Measurements from ENCODE around the gene PIM2.
A peak's percentile ranks its signal among the peaks of the same experiment; 100 is the strongest.

The PIM2 gene

DNA sequence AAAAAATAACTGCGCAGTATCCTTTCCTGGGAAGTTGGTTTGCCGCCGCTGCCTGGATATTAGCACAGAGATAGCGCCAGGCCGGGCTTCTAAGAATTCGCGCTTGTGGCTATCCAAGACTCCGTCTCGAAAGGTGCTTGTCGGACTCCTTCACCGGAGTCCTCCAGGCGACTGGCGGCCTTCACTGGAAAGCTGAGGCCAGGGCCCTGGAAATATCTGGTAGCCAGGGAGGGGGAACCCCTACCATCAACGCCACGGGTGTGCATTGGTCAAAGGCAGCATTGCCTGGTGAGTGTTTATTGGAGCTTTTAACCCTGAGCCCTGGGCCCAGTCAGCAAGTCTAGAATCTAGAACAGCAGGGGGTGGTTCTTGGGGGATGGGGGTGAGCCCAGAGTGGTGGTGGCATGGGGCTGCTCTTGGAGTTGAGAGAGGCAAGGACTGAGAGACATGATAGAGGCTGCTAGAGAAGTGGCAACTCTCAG, 577 bp upstream of the PIM2 start:
- H3K4me3 ChIP-seq (ENCODE audit: low read depth, low read length): peak overlapping the region; percentile 28
- no peak for DNase-seq (ENCODE audit: low read depth)

DNA sequence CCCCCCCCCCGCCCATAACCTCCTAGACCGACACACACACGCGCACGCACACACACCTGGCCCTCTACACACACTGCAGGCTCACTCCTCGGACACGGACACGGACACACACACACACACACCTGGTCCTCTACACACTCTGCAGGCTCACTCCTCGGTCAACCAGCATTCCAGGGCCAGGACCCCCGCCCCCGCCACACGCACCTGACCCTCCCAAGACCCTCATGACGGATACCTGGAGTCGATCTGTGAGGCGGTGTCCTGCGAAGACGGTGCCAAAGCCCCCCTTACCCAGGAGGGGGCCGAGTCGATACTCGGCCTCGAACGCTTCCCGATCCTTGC, 552 bp downstream of the PIM2 start:
- TF ChIP-seq MYC (IDR thresholded peaks at IDR 0.05; ENCODE audit: low read depth, low read length): no peak
- TF ChIP-seq, protein P1, sequence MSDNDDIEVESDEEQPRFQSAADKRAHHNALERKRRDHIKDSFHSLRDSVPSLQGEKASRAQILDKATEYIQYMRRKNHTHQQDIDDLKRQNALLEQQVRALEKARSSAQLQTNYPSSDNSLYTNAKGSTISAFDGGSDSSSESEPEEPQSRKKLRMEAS (IDR thresholded peaks at IDR 0.05; ENCODE audit: low read depth, low read length): no peak
- no peak for TF ChIP-seq POLR2A (IDR thresholded peaks at IDR 0.05; ENCODE audit: extremely low read depth, insufficient read length)
- TF ChIP-seq, protein P2, sequence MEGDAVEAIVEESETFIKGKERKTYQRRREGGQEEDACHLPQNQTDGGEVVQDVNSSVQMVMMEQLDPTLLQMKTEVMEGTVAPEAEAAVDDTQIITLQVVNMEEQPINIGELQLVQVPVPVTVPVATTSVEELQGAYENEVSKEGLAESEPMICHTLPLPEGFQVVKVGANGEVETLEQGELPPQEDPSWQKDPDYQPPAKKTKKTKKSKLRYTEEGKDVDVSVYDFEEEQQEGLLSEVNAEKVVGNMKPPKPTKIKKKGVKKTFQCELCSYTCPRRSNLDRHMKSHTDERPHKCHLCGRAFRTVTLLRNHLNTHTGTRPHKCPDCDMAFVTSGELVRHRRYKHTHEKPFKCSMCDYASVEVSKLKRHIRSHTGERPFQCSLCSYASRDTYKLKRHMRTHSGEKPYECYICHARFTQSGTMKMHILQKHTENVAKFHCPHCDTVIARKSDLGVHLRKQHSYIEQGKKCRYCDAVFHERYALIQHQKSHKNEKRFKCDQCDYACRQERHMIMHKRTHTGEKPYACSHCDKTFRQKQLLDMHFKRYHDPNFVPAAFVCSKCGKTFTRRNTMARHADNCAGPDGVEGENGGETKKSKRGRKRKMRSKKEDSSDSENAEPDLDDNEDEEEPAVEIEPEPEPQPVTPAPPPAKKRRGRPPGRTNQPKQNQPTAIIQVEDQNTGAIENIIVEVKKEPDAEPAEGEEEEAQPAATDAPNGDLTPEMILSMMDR (IDR thresholded peaks at IDR 0.05; ENCODE audit: low read depth, low read length): no peak
- H3K4me3 ChIP-seq (ENCODE audit: low read depth, low read length): peak overlapping the region; percentile 86
- no peak for DNase-seq (ENCODE audit: low read depth)

More for the DNA sequence above, 577 bp upstream of the PIM2 start:
- TF ChIP-seq, protein P1 (IDR thresholded peaks at IDR 0.05; ENCODE audit: low read depth, low read length): no peak
- TF ChIP-seq, protein P2 (IDR thresholded peaks at IDR 0.05; ENCODE audit: low read depth, low read length): no peak

DNA sequence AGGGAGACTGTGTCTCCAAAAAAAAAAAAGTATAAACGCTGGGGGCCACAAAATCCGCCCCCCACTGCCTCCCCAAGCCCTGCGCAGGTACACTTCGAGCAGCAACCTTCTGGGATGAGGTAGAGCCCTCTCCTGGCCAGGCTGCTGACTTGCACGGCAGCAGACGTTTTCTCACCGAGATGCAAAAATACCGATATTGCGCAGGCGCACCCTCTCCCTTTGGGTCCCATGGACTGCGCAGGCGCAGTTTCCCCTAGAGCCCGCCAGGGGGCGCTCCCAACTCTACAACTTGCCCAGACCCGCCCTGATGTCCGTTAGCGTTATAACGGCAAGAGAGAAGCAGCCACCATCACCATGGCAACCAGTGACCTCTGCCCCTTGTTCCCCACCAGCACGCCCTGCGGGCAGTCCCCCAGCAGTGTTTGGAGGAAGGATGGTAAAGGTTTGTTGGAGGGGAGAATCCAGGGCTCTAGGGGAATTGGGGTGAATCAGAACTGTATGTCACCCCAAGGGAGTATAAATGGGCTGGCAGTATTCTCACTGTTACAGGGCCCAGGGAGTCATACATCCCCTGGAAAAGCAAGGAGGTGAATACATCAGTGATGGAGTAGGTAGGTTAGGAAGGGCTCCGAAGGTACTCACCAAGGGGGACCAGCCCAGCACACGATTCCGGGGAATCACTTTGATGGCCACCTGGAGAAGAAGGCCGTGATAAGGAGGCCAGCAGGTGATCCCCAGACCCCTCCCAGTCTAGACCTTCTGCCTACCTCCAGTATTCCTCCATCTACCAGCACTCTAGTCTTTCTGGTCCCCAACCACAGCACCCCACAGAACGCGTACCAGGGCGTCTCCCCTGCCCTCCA, 1.5 kb downstream of the PIM2 start:
- TF ChIP-seq, protein P2 (IDR thresholded peaks at IDR 0.05; ENCODE audit: low read depth, low read length): peak; percentile 72
- TF ChIP-seq, protein P1 (IDR thresholded peaks at IDR 0.05; ENCODE audit: low read depth, low read length): peak; percentile 47; the same call in 1 of the 2 replicates
- TF ChIP-seq POLR2A (IDR thresholded peaks at IDR 0.05; ENCODE audit: extremely low read depth, insufficient read length) (no peak), MYC (IDR thresholded peaks at IDR 0.05; ENCODE audit: low read depth, low read length) (no peak)
- peak overlapping the region; percentile 86 for H3K4me3 ChIP-seq (ENCODE audit: low read depth, low read length)
- peak; percentile 92 for DNase-seq (ENCODE audit: low read depth)

DNA sequence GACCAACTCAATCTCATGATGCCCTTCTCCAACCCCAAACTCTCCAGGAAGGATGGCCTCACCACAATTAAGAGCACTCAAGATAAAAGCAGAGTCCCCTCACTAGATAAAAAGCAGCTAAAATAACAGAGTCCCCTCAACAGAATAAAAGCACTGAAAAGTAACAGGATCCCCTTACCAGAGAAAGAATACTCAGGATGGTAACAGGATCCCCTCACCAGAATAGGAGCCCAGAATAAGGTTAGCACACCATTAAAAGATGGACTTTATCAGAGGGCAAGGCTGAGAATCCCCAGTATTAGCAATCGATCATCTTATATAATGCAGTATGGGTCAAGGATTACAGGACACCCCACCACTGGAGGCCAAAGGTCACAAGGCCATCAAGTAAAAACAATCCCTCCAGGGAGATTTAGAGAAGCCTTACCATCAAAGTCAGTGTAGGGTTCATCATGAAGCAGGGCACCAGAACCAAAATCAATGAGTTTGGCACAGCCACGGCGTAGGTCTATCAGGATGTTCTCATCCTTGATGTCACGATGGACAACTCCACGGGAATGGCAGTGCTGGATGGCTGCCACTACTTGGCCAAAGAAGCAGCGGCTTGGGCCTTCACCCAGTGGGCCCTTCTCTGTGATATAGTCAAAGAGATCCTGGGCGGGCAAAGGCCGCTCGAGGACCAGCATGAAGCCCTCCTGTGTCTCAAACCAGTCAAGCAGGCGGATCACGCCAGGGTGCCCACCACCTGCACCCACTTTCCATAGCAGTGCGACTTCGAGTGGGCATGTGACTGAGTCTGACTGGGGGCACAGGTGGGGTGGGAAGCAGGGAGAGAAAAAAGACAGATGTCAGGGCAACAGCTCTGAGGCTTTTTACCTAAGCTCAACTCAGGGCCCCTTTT, 4.0 kb downstream of the PIM2 start:
- no peak overlapping the region for H3K4me3 ChIP-seq (ENCODE audit: low read depth, low read length)
- no peak for DNase-seq (ENCODE audit: low read depth)
- TF ChIP-seq, protein P1 (IDR thresholded peaks at IDR 0.05; ENCODE audit: low read depth, low read length): no peak
- no peak for TF ChIP-seq MYC (IDR thresholded peaks at IDR 0.05; ENCODE audit: low read depth, low read length)
- TF ChIP-seq POLR2A (IDR thresholded peaks at IDR 0.05; ENCODE audit: extremely low read depth, insufficient read length): no peak
- TF ChIP-seq, protein P2 (IDR thresholded peaks at IDR 0.05; ENCODE audit: low read depth, low read length): no peak

DNA sequence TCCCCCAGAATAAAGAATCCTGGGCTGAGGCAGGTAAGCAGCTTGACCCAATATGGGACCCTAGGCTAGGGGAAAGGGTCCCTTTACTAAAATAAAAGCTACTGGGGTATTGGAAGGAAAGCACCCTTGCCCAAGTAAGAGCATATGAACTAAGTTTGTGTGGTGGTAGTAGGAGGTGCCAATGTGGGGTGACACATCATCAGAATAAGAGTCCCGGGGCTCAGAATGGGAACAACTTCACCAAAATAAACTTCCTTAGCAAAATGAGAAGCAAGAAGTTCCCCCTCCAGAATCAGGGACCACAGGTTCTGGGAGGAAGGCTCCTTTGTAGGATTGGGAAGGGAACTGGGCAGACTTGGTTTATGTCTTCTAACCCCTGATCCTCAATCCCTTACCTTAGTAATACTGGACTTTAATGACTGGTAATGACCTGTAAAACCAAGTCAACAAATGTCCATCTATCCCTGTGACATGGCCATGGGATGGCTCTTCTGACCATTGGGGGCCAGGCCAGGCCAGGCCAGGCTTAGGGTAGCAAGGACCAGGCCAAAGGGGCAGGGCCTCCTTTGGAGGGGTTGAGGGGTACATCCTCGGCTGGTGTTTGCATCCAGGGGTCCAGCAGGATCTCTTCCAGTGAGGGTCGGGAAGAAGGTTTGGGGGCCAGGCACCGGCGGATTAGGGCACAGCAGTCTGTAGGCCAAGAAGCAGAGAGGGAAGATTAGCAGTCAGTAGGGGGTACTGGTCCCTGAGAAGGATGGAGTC, 5.0 kb downstream of the PIM2 start:
- H3K4me3 ChIP-seq (ENCODE audit: low read depth, low read length): no peak overlapping the region
- TF ChIP-seq POLR2A (IDR thresholded peaks at IDR 0.05; ENCODE audit: extremely low read depth, insufficient read length): no peak
- TF ChIP-seq, protein P2 (IDR thresholded peaks at IDR 0.05; ENCODE audit: low read depth, low read length): no peak
- TF ChIP-seq, protein P1 (IDR thresholded peaks at IDR 0.05; ENCODE audit: low read depth, low read length): no peak
- TF ChIP-seq MYC (IDR thresholded peaks at IDR 0.05; ENCODE audit: low read depth, low read length): no peak

More for the DNA sequence above, 5.0 kb downstream of the PIM2 start:
- no peak for DNase-seq (ENCODE audit: low read depth)
